Measurements from ENCODE around the gene SCUBE3. TPM values are rescaled to one million over a fixed set of nuclear protein-coding genes. Genes with fewer than 3 reads are reported as not detected.
A peak's percentile ranks its signal among the peaks of the same experiment; 100 is the strongest.

SCUBE3 gene
- 0.40 TPM for total RNA-seq
- polyA plus RNA-seq (ENCODE audit: insufficient read depth in 1 of 8, insufficient read length in 8 of 8, low replicate concordance in 1 of 8), result 1 to 10 TPM in 7 of 8 donors, under 1 TPM in 1; 0.87 to 3.2 (median 1.5) TPM
- long read RNA-seq, donor 1, result 0 reads
- long read RNA-seq, donor 2, result 0 reads
- long read RNA-seq, donor 3, result 0 reads
- long read RNA-seq, donor 4, result 0 reads
- long read RNA-seq, donor 5, result 0 reads
- long read RNA-seq, donor 6, result 0 reads
- long read RNA-seq, donor 7, result 0 reads
- long read RNA-seq, donor 8, result 0 reads
- long read RNA-seq, donor 9, result 0 reads
- long read RNA-seq, donor 10, full-length matches to known transcripts, result 1 of 1 reads
- long read RNA-seq, donor 10, partial matches to known transcripts, result 0 of 1 reads
- long read RNA-seq, donor 10, other reads (novel, unspliced or antisense), result 0 of 1 reads
- long read RNA-seq, donor 11, result 0 reads

GRCh38 chr6:35213824-35214756 lies at the start of gene SCUBE3:
SCUBE3 (plus strand) TSS chr6:35213956; CDS start chr6:35214419, 463 bp downstream.
- Histone ChIP-seq H3K4me1 (ENCODE audit: control insufficient read depth, insufficient read depth, low read length) (peaks cover 35% of the 10 kb centered on the region), H3K27me3 (ENCODE audit: control insufficient read depth, insufficient read depth, low read length) (peaks cover 77% of the 10 kb centered on the region), H3K36me3 (ENCODE audit: control insufficient read depth, insufficient read depth, low read length) (no peaks in the 10 kb centered on the region), H3K9me3 (replicated peaks; ENCODE audit: control insufficient read depth, low read depth, low read length) (no peaks in the 10 kb centered on the region), H3K4me3 (ENCODE audit: low read length) (peak within 1 kb of the TSS; percentile 46), H3K27ac (ENCODE audit: low read length) (no peak within 1 kb of the TSS)
- WGBS (ENCODE audit: insufficient coverage), result under 1% methylated on average over 77 of the region's 89 CpGs
- peak; percentile 73 for DNase-seq

GRCh38 chr6:35164277-35164676 lies 49.5 kb upstream of the SCUBE3 start:
- 32% methylated on average over 3 of the region's 6 CpGs for WGBS (ENCODE audit: insufficient coverage)
- no peak for DNase-seq
- Histone ChIP-seq H3K27me3 (ENCODE audit: control insufficient read depth, insufficient read depth, low read length) (peaks cover 8% of the 10 kb centered on the region), H3K4me3 (ENCODE audit: low read length) (no peak overlapping the region), H3K4me1 (ENCODE audit: control insufficient read depth, insufficient read depth, low read length) (peaks cover 3% of the 10 kb centered on the region), H3K9me3 (replicated peaks; ENCODE audit: control insufficient read depth, low read depth, low read length) (no peaks in the 10 kb centered on the region), H3K36me3 (ENCODE audit: control insufficient read depth, insufficient read depth, low read length) (no peaks in the 10 kb centered on the region), H3K27ac (ENCODE audit: low read length) (no peak overlapping the region)

- H3K27me3 ChIP-seq (ENCODE audit: control insufficient read depth, insufficient read depth, low read length), result peaks cover 8% of the 10 kb centered on the region
- H3K4me1 ChIP-seq (ENCODE audit: control insufficient read depth, insufficient read depth, low read length), result peaks cover 3% of the 10 kb centered on the region
- no peak overlapping the region for H3K4me3 ChIP-seq (ENCODE audit: low read length)
- no peak overlapping the region for H3K27ac ChIP-seq (ENCODE audit: low read length)
- no peaks in the 10 kb centered on the region for H3K9me3 ChIP-seq (replicated peaks; ENCODE audit: control insufficient read depth, low read depth, low read length)
- no peak for DNase-seq
- no peaks in the 10 kb centered on the region for H3K36me3 ChIP-seq (ENCODE audit: control insufficient read depth, insufficient read depth, low read length)
- 90% methylated on average over 3 of the region's 4 CpGs for WGBS (ENCODE audit: insufficient coverage)
These were observed 48.9 kb upstream of the SCUBE3 start for GRCh38 chr6:35164868-35165267.

GRCh38 chr6:35165630-35166071 lies 48.1 kb upstream of the SCUBE3 start:
- Histone ChIP-seq H3K36me3 (ENCODE audit: control insufficient read depth, insufficient read depth, low read length) (no peaks in the 10 kb centered on the region), H3K4me1 (ENCODE audit: control insufficient read depth, insufficient read depth, low read length) (peaks cover 3% of the 10 kb centered on the region), H3K27me3 (ENCODE audit: control insufficient read depth, insufficient read depth, low read length) (peaks cover 8% of the 10 kb centered on the region), H3K9me3 (replicated peaks; ENCODE audit: control insufficient read depth, low read depth, low read length) (no peaks in the 10 kb centered on the region), H3K4me3 (ENCODE audit: low read length) (no peak overlapping the region), H3K27ac (ENCODE audit: low read length) (no peak overlapping the region)
- DNase-seq, result no peak
- WGBS (ENCODE audit: insufficient coverage), result 62% methylated on average over 2 of the region's 2 CpGs

GRCh38 chr6:35166116-35166515 lies 47.6 kb upstream of the SCUBE3 start:
- Histone ChIP-seq H3K9me3 (replicated peaks; ENCODE audit: control insufficient read depth, low read depth, low read length) (no peaks in the 10 kb centered on the region), H3K27ac (ENCODE audit: low read length) (no peak overlapping the region), H3K4me3 (ENCODE audit: low read length) (no peak overlapping the region), H3K4me1 (ENCODE audit: control insufficient read depth, insufficient read depth, low read length) (no peaks in the 10 kb centered on the region), H3K27me3 (ENCODE audit: control insufficient read depth, insufficient read depth, low read length) (peaks cover 8% of the 10 kb centered on the region), H3K36me3 (ENCODE audit: control insufficient read depth, insufficient read depth, low read length) (no peaks in the 10 kb centered on the region)
- no peak for DNase-seq
- WGBS (ENCODE audit: insufficient coverage), result no CpG with 5 or more reads among the region's 2 CpGs

GRCh38 chr6:35166520-35166919 lies 47.2 kb upstream of the SCUBE3 start:
- no peak for DNase-seq
- peaks cover 8% of the 10 kb centered on the region for H3K27me3 ChIP-seq (ENCODE audit: control insufficient read depth, insufficient read depth, low read length)
- WGBS (ENCODE audit: insufficient coverage), result 73% methylated on average over 5 of the region's 5 CpGs
- H3K36me3 ChIP-seq (ENCODE audit: control insufficient read depth, insufficient read depth, low read length), result no peaks in the 10 kb centered on the region
- H3K27ac ChIP-seq (ENCODE audit: low read length), result no peak overlapping the region
- no peaks in the 10 kb centered on the region for H3K9me3 ChIP-seq (replicated peaks; ENCODE audit: control insufficient read depth, low read depth, low read length)
- no peak overlapping the region for H3K4me3 ChIP-seq (ENCODE audit: low read length)
- no peaks in the 10 kb centered on the region for H3K4me1 ChIP-seq (ENCODE audit: control insufficient read depth, insufficient read depth, low read length)

- Histone ChIP-seq H3K27ac (ENCODE audit: low read length) (no peak overlapping the region), H3K9me3 (replicated peaks; ENCODE audit: control insufficient read depth, low read depth, low read length) (no peaks in the 10 kb centered on the region), H3K4me3 (ENCODE audit: low read length) (no peak overlapping the region), H3K4me1 (ENCODE audit: control insufficient read depth, insufficient read depth, low read length) (no peaks in the 10 kb centered on the region), H3K27me3 (ENCODE audit: control insufficient read depth, insufficient read depth, low read length) (peaks cover 9% of the 10 kb centered on the region), H3K36me3 (ENCODE audit: control insufficient read depth, insufficient read depth, low read length) (no peaks in the 10 kb centered on the region)
- DNase-seq, result no peak
These were observed 46.3 kb upstream of the SCUBE3 start for GRCh38 chr6:35167505-35167904.

- H3K27me3 ChIP-seq (ENCODE audit: control insufficient read depth, insufficient read depth, low read length), result peaks cover 7% of the 10 kb centered on the region
- no peaks in the 10 kb centered on the region for H3K36me3 ChIP-seq (ENCODE audit: control insufficient read depth, insufficient read depth, low read length)
- WGBS (ENCODE audit: insufficient coverage), result 26% methylated on average over 7 of the region's 7 CpGs
- H3K9me3 ChIP-seq (replicated peaks; ENCODE audit: control insufficient read depth, low read depth, low read length), result no peaks in the 10 kb centered on the region
- H3K27ac ChIP-seq (ENCODE audit: low read length), result no peak overlapping the region
- H3K4me1 ChIP-seq (ENCODE audit: control insufficient read depth, insufficient read depth, low read length), result no peaks in the 10 kb centered on the region
- H3K4me3 ChIP-seq (ENCODE audit: low read length), result no peak overlapping the region
- no peak for DNase-seq
These were observed 45.3 kb upstream of the SCUBE3 start for GRCh38 chr6:35168461-35168861.

GRCh38 chr6:35170166-35170565 lies 43.6 kb upstream of the SCUBE3 start:
- H3K4me3 ChIP-seq (ENCODE audit: low read length), result no peak overlapping the region
- peaks cover 8% of the 10 kb centered on the region for H3K27me3 ChIP-seq (ENCODE audit: control insufficient read depth, insufficient read depth, low read length)
- DNase-seq, result no peak
- no peak overlapping the region for H3K27ac ChIP-seq (ENCODE audit: low read length)
- no peaks in the 10 kb centered on the region for H3K4me1 ChIP-seq (ENCODE audit: control insufficient read depth, insufficient read depth, low read length)
- no peaks in the 10 kb centered on the region for H3K36me3 ChIP-seq (ENCODE audit: control insufficient read depth, insufficient read depth, low read length)
- H3K9me3 ChIP-seq (replicated peaks; ENCODE audit: control insufficient read depth, low read depth, low read length), result no peaks in the 10 kb centered on the region
- WGBS (ENCODE audit: insufficient coverage), result no CpG with 5 or more reads among the region's 1 CpG

- no peaks in the 10 kb centered on the region for H3K36me3 ChIP-seq (ENCODE audit: control insufficient read depth, insufficient read depth, low read length)
- DNase-seq, result no peak
- no peak overlapping the region for H3K27ac ChIP-seq (ENCODE audit: low read length)
- H3K9me3 ChIP-seq (replicated peaks; ENCODE audit: control insufficient read depth, low read depth, low read length), result no peaks in the 10 kb centered on the region
- WGBS (ENCODE audit: insufficient coverage), result 93% methylated on average over 3 of the region's 3 CpGs
- no peak overlapping the region for H3K4me3 ChIP-seq (ENCODE audit: low read length)
- H3K27me3 ChIP-seq (ENCODE audit: control insufficient read depth, insufficient read depth, low read length), result peaks cover 8% of the 10 kb centered on the region
- H3K4me1 ChIP-seq (ENCODE audit: control insufficient read depth, insufficient read depth, low read length), result no peaks in the 10 kb centered on the region
These were observed 42.9 kb upstream of the SCUBE3 start for GRCh38 chr6:35170891-35171290.
